GM12878 (cell line): Measurements from ENCODE around the gene LENEP. TPM values are rescaled to one million over a fixed set of nuclear protein-coding genes. Genes with fewer than 3 reads are reported as not detected.
A peak's percentile ranks its signal among the peaks of the same experiment; 100 is the strongest.

Source experiments
- ATF7 ChIP-seq: fragments of 450-650 bp; IDR thresholded peaks from 2 replicates; pipeline ENCODE4 v1.6.1; 2016; ENCODE audit warnings: low read depth, mild to moderate bottlenecking
- CBX5 ChIP-seq: sonication (generic); IDR thresholded peaks from 2 replicates; pipeline ENCODE4 v1.6.1; 2016; ENCODE audit warnings: low read depth, moderate library complexity, mild to moderate bottlenecking, inconsistent platforms
- DPF2 ChIP-seq: fragments of 450-650 bp; IDR thresholded peaks from 2 replicates; pipeline ENCODE4 v1.6.1; 2017; ENCODE audit warnings: mild to moderate bottlenecking
- ETV6 ChIP-seq, 2 experiments: fragments of 450-650 bp in 1 of 2; IDR thresholded peaks in 1 of 2; conservative IDR thresholded peaks in 1 of 2; 2 replicates each; pipeline ENCODE4 v1.6.1; 2014; ENCODE audit warnings: antibody characterized with exemption in 1 of 2, borderline replicate concordance in 1 of 2, low read depth in 1 of 2, mild to moderate bottlenecking in 1 of 2, moderate library complexity in 1 of 2
- HDAC6 ChIP-seq: fragments of 200-600 bp; sonication (generic); IDR thresholded peaks from one replicate; pipeline ENCODE4 v1.8.0; 2017; ENCODE audit warnings: antibody characterized with exemption; ENCODE audit not compliant: unreplicated experiment
- KLF5 ChIP-seq: fragments of 450-650 bp; IDR thresholded peaks from 2 replicates; pipeline ENCODE4 v1.6.1; 2014; ENCODE audit warnings: mild to moderate bottlenecking; ENCODE audit not compliant: partially characterized antibody
- LARP7 ChIP-seq: fragments of 450-650 bp; IDR thresholded peaks from 2 replicates; pipeline ENCODE4 v1.6.1; 2017; ENCODE audit warnings: mild to moderate bottlenecking
- MTA2 ChIP-seq: fragments of 450-650 bp; IDR thresholded peaks from 2 replicates; pipeline ENCODE4 v1.6.1; 2016; ENCODE audit warnings: low read depth, mild to moderate bottlenecking, moderate library complexity
- NFYA ChIP-seq: IDR thresholded peaks from 2 replicates; pipeline ENCODE4 v1.6.1; 2011; ENCODE audit warnings: low read depth, mild to moderate bottlenecking, low read length, improper control_type of control experiment, borderline replicate concordance
- PAX5 ChIP-seq: IDR thresholded peaks from 2 replicates; pipeline ENCODE4 v1.6.1; 2011; ENCODE audit warnings: low read depth, low read length, borderline replicate concordance
- PAX8 ChIP-seq: fragments of 450-650 bp; IDR thresholded peaks from 2 replicates; pipeline ENCODE4 v1.6.1; 2017; ENCODE audit warnings: mild to moderate bottlenecking, moderate library complexity
- POLR2AphosphoS2 ChIP-seq: IDR thresholded peaks from 2 replicates; pipeline ENCODE4 v1.6.1; 2011; ENCODE audit warnings: low read depth, mild to moderate bottlenecking, low read length, improper control_type of control experiment, moderate library complexity
- POU2F2 ChIP-seq: IDR thresholded peaks from 3 replicates; pipeline ENCODE4 v1.6.1; 2011; ENCODE audit warnings: low read depth, mild to moderate bottlenecking, low read length, borderline replicate concordance
- RAD51 ChIP-seq: fragments of 450-650 bp; IDR thresholded peaks from 2 replicates; pipeline ENCODE4 v1.6.1; 2016; ENCODE audit warnings: moderate library complexity, mild to moderate bottlenecking, inconsistent platforms
- polyA plus RNA-seq, 11 experiments: library from polyadenylated mRNA; depleted of rRNA in 4 of 11; unstranded in 6 of 11; stranded (reverse) in 5 of 11; fragments of >200 nt; fragmentation: Nextera tagmentation in 4 of 11; fragmentation: Illumina TruSeq in 1 of 11; extraction: Ambion mirVana in 4 of 11; extraction: Trizol in 1 of 11; gene quantifications; 1 replicate in 1 of 11; 2 replicates in 10 of 11; pipeline versions ENCODE4 v1.2.1 to v1.2.3, GENCODE V29; 2011 to 2016; ENCODE audit warnings: inconsistent platforms in 2 of 11, missing spikeins in 2 of 11, low read depth in 1 of 11
- total RNA-seq, 4 experiments: library from RNA; depleted of rRNA in 3 of 4; stranded (reverse); fragments of >200 nt in 3 of 4; fragmentation: Illumina TruSeq in 1 of 4; extraction: Trizol in 1 of 4; gene quantifications; 2 replicates each; pipeline versions ENCODE4 v1.2.1 to v1.2.3, GENCODE V29; 2013 to 2021
- TF ChIP-seq, protein P1 (sequence below): fragments of 450-650 bp; IDR thresholded peaks from 2 replicates; pipeline ENCODE4 v1.6.1; 2016; ENCODE audit warnings: mild to moderate bottlenecking, moderate library complexity, borderline replicate concordance
- TF ChIP-seq, protein P2 (sequence below): fragments of 450-650 bp; IDR thresholded peaks from 2 replicates; pipeline ENCODE4 v1.6.1; 2016; ENCODE audit warnings: mild to moderate bottlenecking
- TF ChIP-seq, protein P3 (sequence below): IDR thresholded peaks from 2 replicates; pipeline ENCODE4 v1.6.1; 2012; ENCODE audit warnings: low read depth, low read length, improper control_type of control experiment
- TF ChIP-seq, protein P4 (sequence below): IDR thresholded peaks from 2 replicates; pipeline ENCODE4 v1.6.1; 2011; ENCODE audit warnings: mild to moderate bottlenecking, low read depth, low read length, moderate library complexity; ENCODE audit not compliant: insufficient replicate concordance
- TF ChIP-seq, protein P5 (sequence below): IDR thresholded peaks from 2 replicates; pipeline ENCODE4 v1.6.1; 2012; ENCODE audit warnings: low read length, inconsistent platforms

LENEP gene
- total and polyA plus RNA-seq, 10 of the 15 experiments (the other 5 are each of a cell fraction or from before 2014, with no cell fraction given), result 0.27 to 1.1 (median 0.64) TPM; not detected in 7

DNA sequence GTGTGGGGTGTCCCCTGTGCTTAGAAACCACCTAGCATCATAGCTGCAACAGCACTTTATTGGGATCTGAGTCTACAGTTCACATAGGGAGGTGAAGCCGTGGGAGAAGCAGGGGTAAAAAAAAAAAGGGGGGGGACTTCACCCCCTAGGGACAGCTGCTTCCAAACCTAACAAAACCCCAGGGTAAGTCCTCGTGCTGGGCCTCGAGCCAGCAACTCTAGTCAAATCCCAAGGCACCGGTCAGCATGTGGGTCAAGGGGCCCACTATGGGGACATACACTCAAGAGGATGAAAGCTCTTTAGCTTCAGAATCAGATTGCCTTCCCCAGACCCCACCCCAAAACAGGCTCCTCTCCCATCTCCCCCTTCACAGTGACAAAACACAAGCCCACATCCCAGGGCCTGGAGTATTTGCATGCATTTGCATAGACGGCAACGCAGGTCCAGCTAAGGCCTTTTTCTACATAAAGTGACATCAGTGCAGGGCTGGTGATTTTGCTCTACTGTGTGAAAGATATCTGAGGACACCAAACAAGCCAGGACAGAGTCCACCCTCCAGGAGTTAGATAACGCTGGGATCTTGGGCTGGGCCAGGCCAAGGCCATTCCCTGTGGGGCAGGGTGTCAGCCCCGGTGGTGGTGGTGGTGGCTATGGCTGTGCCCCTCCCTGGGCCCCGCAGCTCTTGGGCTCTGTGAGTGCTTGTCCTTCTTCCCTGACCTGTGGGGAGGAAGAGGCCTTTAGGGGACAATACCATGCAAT is 48.8 kb upstream of the LENEP start (continued):
- TF ChIP-seq, protein P1, sequence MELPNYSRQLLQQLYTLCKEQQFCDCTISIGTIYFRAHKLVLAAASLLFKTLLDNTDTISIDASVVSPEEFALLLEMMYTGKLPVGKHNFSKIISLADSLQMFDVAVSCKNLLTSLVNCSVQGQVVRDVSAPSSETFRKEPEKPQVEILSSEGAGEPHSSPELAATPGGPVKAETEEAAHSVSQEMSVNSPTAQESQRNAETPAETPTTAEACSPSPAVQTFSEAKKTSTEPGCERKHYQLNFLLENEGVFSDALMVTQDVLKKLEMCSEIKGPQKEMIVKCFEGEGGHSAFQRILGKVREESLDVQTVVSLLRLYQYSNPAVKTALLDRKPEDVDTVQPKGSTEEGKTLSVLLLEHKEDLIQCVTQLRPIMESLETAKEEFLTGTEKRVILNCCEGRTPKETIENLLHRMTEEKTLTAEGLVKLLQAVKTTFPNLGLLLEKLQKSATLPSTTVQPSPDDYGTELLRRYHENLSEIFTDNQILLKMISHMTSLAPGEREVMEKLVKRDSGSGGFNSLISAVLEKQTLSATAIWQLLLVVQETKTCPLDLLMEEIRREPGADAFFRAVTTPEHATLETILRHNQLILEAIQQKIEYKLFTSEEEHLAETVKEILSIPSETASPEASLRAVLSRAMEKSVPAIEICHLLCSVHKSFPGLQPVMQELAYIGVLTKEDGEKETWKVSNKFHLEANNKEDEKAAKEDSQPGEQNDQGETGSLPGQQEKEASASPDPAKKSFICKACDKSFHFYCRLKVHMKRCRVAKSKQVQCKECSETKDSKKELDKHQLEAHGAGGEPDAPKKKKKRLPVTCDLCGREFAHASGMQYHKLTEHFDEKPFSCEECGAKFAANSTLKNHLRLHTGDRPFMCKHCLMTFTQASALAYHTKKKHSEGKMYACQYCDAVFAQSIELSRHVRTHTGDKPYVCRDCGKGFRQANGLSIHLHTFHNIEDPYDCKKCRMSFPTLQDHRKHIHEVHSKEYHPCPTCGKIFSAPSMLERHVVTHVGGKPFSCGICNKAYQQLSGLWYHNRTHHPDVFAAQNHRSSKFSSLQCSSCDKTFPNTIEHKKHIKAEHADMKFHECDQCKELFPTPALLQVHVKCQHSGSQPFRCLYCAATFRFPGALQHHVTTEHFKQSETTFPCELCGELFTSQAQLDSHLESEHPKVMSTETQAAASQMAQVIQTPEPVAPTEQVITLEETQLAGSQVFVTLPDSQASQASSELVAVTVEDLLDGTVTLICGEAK, result no peak
- TF ChIP-seq, protein P2, sequence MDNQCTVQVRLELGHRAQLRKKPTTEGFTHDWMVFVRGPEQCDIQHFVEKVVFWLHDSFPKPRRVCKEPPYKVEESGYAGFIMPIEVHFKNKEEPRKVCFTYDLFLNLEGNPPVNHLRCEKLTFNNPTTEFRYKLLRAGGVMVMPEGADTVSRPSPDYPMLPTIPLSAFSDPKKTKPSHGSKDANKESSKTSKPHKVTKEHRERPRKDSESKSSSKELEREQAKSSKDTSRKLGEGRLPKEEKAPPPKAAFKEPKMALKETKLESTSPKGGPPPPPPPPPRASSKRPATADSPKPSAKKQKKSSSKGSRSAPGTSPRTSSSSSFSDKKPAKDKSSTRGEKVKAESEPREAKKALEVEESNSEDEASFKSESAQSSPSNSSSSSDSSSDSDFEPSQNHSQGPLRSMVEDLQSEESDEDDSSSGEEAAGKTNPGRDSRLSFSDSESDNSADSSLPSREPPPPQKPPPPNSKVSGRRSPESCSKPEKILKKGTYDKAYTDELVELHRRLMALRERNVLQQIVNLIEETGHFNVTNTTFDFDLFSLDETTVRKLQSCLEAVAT, result no peak
- TF ChIP-seq, protein P3, sequence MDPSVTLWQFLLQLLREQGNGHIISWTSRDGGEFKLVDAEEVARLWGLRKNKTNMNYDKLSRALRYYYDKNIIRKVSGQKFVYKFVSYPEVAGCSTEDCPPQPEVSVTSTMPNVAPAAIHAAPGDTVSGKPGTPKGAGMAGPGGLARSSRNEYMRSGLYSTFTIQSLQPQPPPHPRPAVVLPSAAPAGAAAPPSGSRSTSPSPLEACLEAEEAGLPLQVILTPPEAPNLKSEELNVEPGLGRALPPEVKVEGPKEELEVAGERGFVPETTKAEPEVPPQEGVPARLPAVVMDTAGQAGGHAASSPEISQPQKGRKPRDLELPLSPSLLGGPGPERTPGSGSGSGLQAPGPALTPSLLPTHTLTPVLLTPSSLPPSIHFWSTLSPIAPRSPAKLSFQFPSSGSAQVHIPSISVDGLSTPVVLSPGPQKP, result no peak
- TF ChIP-seq POLR2AphosphoS2 (0 out of 2 replicates have a peak, but pooled peaks have one; percentile 27), NFYA (no peak), HDAC6 (no peak), PAX8 (no peak), LARP7 (no peak), RAD51 (no peak), MTA2 (no peak), ETV6 (conservative IDR thresholded peaks at IDR 0.05 in 1 of 2, IDR thresholded peaks at IDR 0.05 in 1 of 2; ENCODE audit: borderline replicate concordance in 1 of 2, low read depth in 1 of 2) (no peak), PAX5 (no peak), DPF2 (no peak), POU2F2 (peak; percentile 98; the same call in 2 of the 3 replicates), CBX5 (no peak), ATF7 (0 out of 2 replicates have a peak, but pooled peaks have one; percentile 17), KLF5 (no peak)
- TF ChIP-seq, protein P4, sequence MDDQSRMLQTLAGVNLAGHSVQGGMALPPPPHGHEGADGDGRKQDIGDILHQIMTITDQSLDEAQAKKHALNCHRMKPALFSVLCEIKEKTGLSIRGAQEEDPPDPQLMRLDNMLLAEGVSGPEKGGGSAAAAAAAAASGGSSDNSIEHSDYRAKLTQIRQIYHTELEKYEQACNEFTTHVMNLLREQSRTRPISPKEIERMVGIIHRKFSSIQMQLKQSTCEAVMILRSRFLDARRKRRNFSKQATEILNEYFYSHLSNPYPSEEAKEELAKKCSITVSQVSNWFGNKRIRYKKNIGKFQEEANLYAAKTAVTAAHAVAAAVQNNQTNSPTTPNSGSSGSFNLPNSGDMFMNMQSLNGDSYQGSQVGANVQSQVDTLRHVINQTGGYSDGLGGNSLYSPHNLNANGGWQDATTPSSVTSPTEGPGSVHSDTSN, result no peak
- TF ChIP-seq, protein P5, sequence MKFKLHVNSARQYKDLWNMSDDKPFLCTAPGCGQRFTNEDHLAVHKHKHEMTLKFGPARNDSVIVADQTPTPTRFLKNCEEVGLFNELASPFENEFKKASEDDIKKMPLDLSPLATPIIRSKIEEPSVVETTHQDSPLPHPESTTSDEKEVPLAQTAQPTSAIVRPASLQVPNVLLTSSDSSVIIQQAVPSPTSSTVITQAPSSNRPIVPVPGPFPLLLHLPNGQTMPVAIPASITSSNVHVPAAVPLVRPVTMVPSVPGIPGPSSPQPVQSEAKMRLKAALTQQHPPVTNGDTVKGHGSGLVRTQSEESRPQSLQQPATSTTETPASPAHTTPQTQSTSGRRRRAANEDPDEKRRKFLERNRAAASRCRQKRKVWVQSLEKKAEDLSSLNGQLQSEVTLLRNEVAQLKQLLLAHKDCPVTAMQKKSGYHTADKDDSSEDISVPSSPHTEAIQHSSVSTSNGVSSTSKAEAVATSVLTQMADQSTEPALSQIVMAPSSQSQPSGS, result no peak
